ENCODE results near the gene CAPN12.
A peak's percentile ranks its signal among the peaks of the same experiment; 100 is the strongest.
"Not testable (repeated sequence)": the region's sequence is repeated elsewhere in the genome, so short reads cannot be mapped to it uniquely, and the experiment has no call there.

The CAPN12 gene

DNA sequence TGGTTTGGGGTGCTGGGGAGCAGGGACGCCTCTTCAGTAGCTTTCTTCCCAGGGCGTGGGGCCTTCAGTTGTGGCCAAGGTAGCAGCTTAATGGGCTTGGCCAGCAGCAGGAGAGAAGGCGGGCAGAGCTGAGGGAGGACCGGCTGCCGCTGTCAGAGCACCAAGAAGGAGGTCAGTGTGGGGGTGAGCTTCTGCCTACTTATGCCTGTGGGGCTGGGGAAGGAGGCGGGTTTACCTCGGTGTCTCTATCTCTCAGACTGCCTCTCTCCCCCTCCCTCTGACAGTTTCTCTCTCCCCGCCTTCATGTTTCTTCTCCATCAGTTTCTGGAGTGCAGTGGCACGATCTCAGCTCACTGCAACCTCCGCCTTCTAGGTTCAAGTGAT, at the start of gene CAPN12:
Gene CAPN12 (minus strand): TSS at position 177 of the 384 bp plus-strand sequence. CDS start 309 bp downstream, outside the sequence.
- Mint-ChIP-seq H3K36me3 (ENCODE audit: low read depth) (no peaks in the 10 kb centered on the region), H3K4me1 (ENCODE audit: low read depth) (no peaks in the 10 kb centered on the region), H3K27ac (no peak within 1 kb of the TSS), H3K27me3 (ENCODE audit: low read depth) (no peaks in the 10 kb centered on the region), H3K4me3 (no peak within 1 kb of the TSS), H3K9me3 (no peaks in the 10 kb centered on the region)

- Mint-ChIP-seq H3K27ac (no peak overlapping the region), H3K4me1 (ENCODE audit: low read depth) (peaks cover 3% of the 10 kb centered on the region), H3K4me3 (no peak overlapping the region), H3K27me3 (ENCODE audit: low read depth) (peaks cover 19% of the 10 kb centered on the region), H3K9me3 (no peaks in the 10 kb centered on the region), H3K36me3 (ENCODE audit: low read depth) (no peaks in the 10 kb centered on the region)
These were observed 49.4 kb upstream of the CAPN12 start for GRCh38 chr19:38793671-38794070.

DNA sequence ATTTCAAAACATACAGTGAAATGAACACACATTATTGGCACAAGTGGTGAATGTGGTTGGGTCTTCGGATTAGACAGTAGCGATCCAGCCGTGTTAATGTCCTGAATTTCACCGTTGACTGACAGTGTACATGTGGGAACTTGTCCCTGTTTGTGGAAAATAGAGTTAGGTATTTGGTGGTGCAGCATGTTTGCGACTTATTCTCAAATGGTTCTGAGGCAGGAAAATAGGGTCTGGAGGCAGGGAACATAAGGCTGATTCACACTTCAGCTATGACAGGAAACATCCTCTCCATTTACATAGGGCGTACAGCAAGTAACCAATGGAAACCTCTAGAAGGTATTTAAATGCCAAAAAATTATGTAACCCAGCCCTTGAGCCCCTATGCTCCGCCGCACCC, 48.9 kb upstream of the CAPN12 start:
- Mint-ChIP-seq H3K4me1 (ENCODE audit: low read depth) (peaks cover 3% of the 10 kb centered on the region), H3K4me3 (peak overlapping the region; percentile 45)

DNA sequence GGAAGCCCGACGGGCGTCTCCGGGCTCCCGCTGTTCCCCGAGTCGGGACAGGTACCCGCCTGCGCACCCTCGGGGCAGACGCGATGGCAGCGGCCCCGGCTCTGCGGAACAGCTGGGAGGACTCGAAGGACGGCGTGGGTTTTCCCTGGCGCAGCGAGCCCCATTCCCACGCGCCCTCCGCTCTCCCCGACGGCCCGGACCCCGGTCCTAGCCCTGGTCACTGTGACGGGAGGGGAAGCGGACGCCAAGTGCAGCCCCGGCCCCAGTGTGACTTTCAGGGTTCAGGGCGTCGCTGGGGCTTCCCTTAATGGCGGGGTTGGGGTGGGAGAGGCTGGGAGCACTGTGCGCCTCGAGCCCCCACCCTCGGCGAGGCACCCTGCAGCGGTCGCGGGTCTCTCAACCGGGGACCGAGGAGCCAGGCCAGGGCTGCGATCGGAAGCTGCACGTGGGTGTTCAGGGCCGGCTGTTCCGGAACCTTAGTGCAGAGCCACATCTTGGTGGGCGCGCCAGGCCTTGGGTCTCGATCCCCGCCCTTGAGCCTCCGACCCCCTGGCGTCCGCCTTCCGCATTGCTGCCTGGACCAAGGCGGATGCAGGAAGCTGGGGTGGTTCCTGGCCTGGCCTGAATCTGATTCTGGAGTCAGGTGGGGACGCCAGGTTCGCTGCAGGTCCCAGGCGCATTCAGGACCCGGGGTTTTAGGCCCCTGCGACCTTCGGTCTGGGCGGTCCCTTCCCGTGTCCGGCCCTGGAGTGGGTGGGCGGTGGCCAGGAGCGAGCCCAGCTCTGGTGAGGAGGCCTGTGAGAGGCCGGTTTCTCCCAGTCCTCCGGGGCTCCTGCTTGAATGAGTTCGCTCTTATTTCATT, 48.2 kb upstream of the CAPN12 start:
- Mint-ChIP-seq H3K9me3 (no peaks in the 10 kb centered on the region), H3K27ac (no peak overlapping the region), H3K4me3 (peak overlapping the region; percentile 45), H3K4me1 (ENCODE audit: low read depth) (peaks cover 3% of the 10 kb centered on the region), H3K27me3 (ENCODE audit: low read depth) (peaks cover 19% of the 10 kb centered on the region), H3K36me3 (ENCODE audit: low read depth) (no peaks in the 10 kb centered on the region)

More for the DNA sequence above, 48.9 kb upstream of the CAPN12 start:
- Mint-ChIP-seq H3K36me3 (ENCODE audit: low read depth) (no peaks in the 10 kb centered on the region), H3K27me3 (ENCODE audit: low read depth) (peaks cover 19% of the 10 kb centered on the region), H3K9me3 (no peaks in the 10 kb centered on the region), H3K27ac (no peak overlapping the region)

DNA sequence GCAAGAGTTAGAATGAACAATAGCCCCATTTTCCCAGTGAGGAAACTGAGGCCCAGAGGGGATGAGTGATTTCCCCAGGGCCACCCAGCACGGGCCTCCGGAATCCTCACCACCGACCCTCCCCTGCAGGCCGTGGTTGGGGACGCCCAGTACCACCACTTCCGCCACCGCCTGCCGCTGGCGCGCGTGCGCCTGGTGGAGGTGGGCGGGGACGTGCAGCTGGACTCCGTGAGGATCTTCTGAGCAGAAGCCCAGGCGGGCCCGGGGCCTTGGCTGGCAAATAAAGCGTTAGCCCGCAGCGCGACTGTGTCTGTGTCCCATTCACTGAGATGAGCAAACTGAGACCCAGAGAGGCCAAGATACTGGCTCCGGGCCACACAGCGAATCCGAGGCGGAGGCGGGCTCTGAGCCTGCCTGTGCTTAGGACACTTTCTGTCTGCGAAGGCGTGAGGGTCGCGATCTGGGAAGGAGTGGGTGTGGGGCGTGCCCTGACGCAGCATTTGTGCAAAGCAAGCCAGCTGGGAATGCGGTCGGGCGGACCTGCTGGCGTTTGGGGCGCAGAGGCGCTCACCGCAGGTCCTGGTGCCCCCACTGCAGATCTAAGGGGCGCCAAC, 47.3 kb upstream of the CAPN12 start:
- H3K27ac Mint-ChIP-seq; H3K36me3 Mint-ChIP-seq (ENCODE audit: low read depth): not testable (repeated sequence)

GRCh38 chr19:38790507-38791403, 46.5 kb upstream of the CAPN12 start:
- H3K9me3 Mint-ChIP-seq; H3K27ac Mint-ChIP-seq; H3K4me3 Mint-ChIP-seq; H3K4me1 Mint-ChIP-seq (ENCODE audit: low read depth); H3K36me3 Mint-ChIP-seq (ENCODE audit: low read depth): not testable (repeated sequence)
- H3K27me3 Mint-ChIP-seq (ENCODE audit: low read depth), result peaks cover 19% of the 10 kb centered on the region

More for the DNA sequence above, 47.3 kb upstream of the CAPN12 start:
- H3K4me1 Mint-ChIP-seq (ENCODE audit: low read depth); H3K4me3 Mint-ChIP-seq; H3K9me3 Mint-ChIP-seq: not testable (repeated sequence)
- peaks cover 19% of the 10 kb centered on the region for H3K27me3 Mint-ChIP-seq (ENCODE audit: low read depth)

DNA sequence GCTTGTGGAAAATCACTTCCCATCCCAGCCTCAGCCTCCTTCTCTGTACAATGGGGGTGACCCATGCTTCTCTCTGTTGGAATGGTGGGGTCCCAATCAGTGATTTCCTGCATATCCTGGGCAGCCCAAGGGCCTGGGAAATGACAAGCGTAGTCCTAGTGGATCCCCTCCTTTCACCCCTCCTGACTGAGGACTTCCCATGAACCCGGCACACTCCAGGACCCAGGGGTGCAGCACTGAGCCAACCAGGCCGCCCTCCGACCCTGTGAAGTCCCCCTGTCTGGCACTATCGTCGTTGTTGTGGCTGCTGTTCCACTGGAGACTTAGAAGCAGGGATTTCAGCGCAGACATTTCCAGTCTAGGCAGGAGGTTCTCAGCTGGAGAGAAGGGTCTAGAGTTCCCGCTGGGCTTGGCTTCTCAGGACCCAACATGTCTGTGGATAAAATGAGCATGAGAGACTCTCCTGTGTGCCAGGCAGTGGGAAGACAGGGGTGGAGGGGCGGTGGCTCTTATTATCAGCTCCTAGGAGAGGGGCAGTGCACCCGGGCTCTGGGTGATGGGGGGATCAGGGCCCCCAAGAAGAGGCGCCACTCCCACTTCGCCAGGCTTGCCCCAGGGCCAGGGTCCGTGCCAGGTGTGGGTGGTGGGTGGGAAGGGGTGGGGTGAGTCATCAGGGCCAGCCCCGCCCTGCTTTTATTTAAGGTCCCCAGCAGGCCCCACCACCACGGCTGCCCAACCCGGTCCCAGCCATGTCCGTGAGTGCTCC, 44.4 kb upstream of the CAPN12 start, which contains the start of gene LGALS7B:
Gene LGALS7B (plus strand): TSS at position 723 of the 766 bp plus-strand sequence. CDS start 27 bp downstream, at position 750.
- Mint-ChIP-seq H3K4me1 (ENCODE audit: low read depth) (peaks cover 3% of the 10 kb centered on the region), H3K27ac (no peak within 1 kb of the TSS), H3K9me3 (no peaks in the 10 kb centered on the region), H3K27me3 (ENCODE audit: low read depth) (peaks cover 6% of the 10 kb centered on the region), H3K36me3 (ENCODE audit: low read depth) (no peaks in the 10 kb centered on the region), H3K4me3 (no peak within 1 kb of the TSS)

GRCh38 chr19:38786572-38787265, 42.4 kb upstream of the CAPN12 start:
- H3K4me3 Mint-ChIP-seq, result no peak overlapping the region
- H3K27me3 Mint-ChIP-seq (ENCODE audit: low read depth), result peaks cover 6% of the 10 kb centered on the region
- H3K36me3 Mint-ChIP-seq (ENCODE audit: low read depth), result no peaks in the 10 kb centered on the region
- H3K4me1 Mint-ChIP-seq (ENCODE audit: low read depth), result no peaks in the 10 kb centered on the region
- no peak overlapping the region for H3K27ac Mint-ChIP-seq
- no peaks in the 10 kb centered on the region for H3K9me3 Mint-ChIP-seq

GRCh38 chr19:38786061-38786460, 41.8 kb upstream of the CAPN12 start:
- H3K4me3 Mint-ChIP-seq; H3K9me3 Mint-ChIP-seq; H3K27ac Mint-ChIP-seq; H3K4me1 Mint-ChIP-seq (ENCODE audit: low read depth); H3K36me3 Mint-ChIP-seq (ENCODE audit: low read depth): not testable (repeated sequence)
- peaks cover 11% of the 10 kb centered on the region for H3K27me3 Mint-ChIP-seq (ENCODE audit: low read depth)

DNA sequence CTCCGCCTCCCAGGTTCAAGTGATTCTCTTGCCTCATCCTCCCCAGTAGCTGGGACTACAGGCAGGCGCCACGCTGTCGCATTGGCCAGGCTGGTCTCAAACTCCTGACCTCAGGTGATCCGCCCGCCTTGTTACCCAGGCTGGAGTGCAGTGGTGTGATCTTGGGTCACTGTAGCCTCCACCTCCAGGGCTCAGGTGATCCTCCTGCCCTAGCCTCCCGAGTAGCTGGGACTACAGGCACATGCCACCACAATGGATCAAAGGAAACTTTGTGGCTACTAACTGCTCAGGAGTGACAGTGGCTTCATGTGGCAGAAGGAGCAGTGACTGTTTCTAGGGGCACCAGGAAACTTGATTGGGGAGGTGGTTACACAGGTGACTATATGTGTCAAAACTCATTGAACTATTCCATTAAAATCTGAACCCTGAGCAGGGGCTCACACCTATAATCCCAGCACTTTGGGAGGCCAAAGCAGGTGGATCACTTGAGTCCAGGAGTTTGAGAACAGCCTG, 41.0 kb upstream of the CAPN12 start:
- Mint-ChIP-seq H3K4me3 (no peak overlapping the region), H3K4me1 (ENCODE audit: low read depth) (no peaks in the 10 kb centered on the region), H3K9me3 (no peaks in the 10 kb centered on the region), H3K27ac (no peak overlapping the region), H3K36me3 (ENCODE audit: low read depth) (no peaks in the 10 kb centered on the region), H3K27me3 (ENCODE audit: low read depth) (peaks cover 13% of the 10 kb centered on the region)

DNA sequence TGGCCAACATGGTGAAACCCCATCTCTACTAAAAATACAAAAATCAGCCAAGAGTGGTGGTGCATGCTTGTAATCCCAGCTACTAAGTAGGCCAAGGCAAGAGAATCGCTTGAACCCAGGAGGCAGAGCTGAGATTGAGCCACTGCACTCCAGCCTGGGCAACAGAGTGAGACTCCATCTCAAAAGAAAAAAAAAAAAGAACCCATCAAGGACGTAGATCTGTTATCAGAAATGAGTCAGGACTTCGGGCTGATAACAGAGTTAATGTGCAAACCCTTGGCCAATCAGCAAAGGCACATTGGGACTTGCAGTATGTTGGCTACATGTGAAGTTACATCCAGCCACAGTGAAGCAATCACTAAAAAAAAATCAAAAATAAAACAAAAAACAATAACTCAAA, 40.0 kb upstream of the CAPN12 start:
- Mint-ChIP-seq H3K9me3 (no peaks in the 10 kb centered on the region), H3K27me3 (ENCODE audit: low read depth) (peaks cover 23% of the 10 kb centered on the region), H3K36me3 (ENCODE audit: low read depth) (no peaks in the 10 kb centered on the region), H3K4me3 (no peak overlapping the region), H3K4me1 (ENCODE audit: low read depth) (no peaks in the 10 kb centered on the region), H3K27ac (no peak overlapping the region)

DNA sequence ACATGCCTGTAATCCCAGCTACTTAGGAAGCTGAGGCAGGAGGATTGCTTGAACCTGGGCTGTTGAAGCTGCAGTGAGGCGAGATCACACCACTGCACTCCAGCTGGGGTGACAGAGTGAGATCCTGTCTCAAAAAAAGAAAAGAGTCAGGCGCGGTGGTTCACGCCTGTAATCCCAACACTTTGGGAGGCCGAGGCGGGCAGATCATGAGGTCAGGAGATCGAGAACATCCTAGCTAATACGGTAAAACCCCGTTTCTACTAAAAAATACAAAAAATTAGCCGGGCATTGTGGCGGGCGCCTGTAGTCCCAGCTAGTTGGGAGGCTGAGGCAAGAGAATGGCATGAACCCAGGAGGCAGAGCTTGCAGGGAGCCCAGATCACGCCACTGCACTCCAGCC, 37.9 kb upstream of the CAPN12 start:
- not testable (repeated sequence) for H3K9me3 Mint-ChIP-seq; H3K4me1 Mint-ChIP-seq (ENCODE audit: low read depth); H3K36me3 Mint-ChIP-seq (ENCODE audit: low read depth); H3K27ac Mint-ChIP-seq; H3K4me3 Mint-ChIP-seq
- peaks cover 23% of the 10 kb centered on the region for H3K27me3 Mint-ChIP-seq (ENCODE audit: low read depth)

GRCh38 chr19:38781058-38781457, 36.8 kb upstream of the CAPN12 start:
- Mint-ChIP-seq H3K4me3 (no peak overlapping the region), H3K27me3 (ENCODE audit: low read depth) (peaks cover 23% of the 10 kb centered on the region), H3K27ac (no peak overlapping the region), H3K9me3 (no peaks in the 10 kb centered on the region), H3K4me1 (ENCODE audit: low read depth) (no peaks in the 10 kb centered on the region), H3K36me3 (ENCODE audit: low read depth) (no peaks in the 10 kb centered on the region)

All from T-helper 1 cell treated with Interleukin-12 subunit alpha and Interleukin-12 subunit beta and Interleukin-4 antibody, amounts not matched to agents 30 μg/mL and 1 μg/mL, for 36 hours (primary cell).